Ureter (tissue), 1 donor: ENCODE measurements around the gene CEP68. TPM values are rescaled to one million over a fixed set of nuclear protein-coding genes. Genes with fewer than 3 reads are reported as not detected.
"Not testable (repeated sequence)": the region's sequence is repeated elsewhere in the genome, so short reads cannot be mapped to it uniquely, and the experiment has no call there.

Experiments
- DNase-seq: peaks from one replicate; pipeline ENCODE4 v3.0.0-alpha.2; 2020; ENCODE audit warnings: low spot score
- total RNA-seq: library from RNA; stranded (reverse); gene quantifications from one replicate; pipeline ENCODE4 v1.2.4, GENCODE V29; 2023
- donor health status: DM: yes; HTN: yes; CAD: no.

The CEP68 gene
- 27.8 TPM for total RNA-seq

GRCh38 chr2:65056215-65057053 lies at the start of gene CEP68:
CEP68 (plus strand) TSS chr2:65056416; CDS start chr2:65069445, 13,029 bp downstream.
- DNase-seq = peak; percentile 98

- no peak for DNase-seq
These were observed 42.4 kb upstream of the CEP68 start for GRCh38 chr2:65013776-65014175.

- no peak for DNase-seq
These were observed 40.5 kb upstream of the CEP68 start for GRCh38 chr2:65015731-65016130.

GRCh38 chr2:65016789-65017188 lies 39.4 kb upstream of the CEP68 start:
- no peak for DNase-seq

GRCh38 chr2:65017335-65017734 lies 38.9 kb upstream of the CEP68 start:
- DNase-seq = no peak

GRCh38 chr2:65018141-65018582 lies 38.1 kb upstream of the CEP68 start:
- no peak for DNase-seq

GRCh38 chr2:65019010-65019409 lies 37.2 kb upstream of the CEP68 start:
- DNase-seq = no peak

GRCh38 chr2:65019675-65020195 lies 36.5 kb upstream of the CEP68 start:
- DNase-seq = no peak

- not testable (repeated sequence) for DNase-seq
These were observed 36.0 kb upstream of the CEP68 start for GRCh38 chr2:65020251-65020650.

- no peak for DNase-seq
These were observed 35.2 kb upstream of the CEP68 start for GRCh38 chr2:65020943-65021528.

GRCh38 chr2:65021709-65022108 lies 34.5 kb upstream of the CEP68 start:
- no peak for DNase-seq

- no peak for DNase-seq
These were observed 34.0 kb upstream of the CEP68 start for GRCh38 chr2:65022189-65022588.

GRCh38 chr2:65023742-65024141 lies 32.5 kb upstream of the CEP68 start:
- DNase-seq = no peak

- DNase-seq = no peak
These were observed 31.9 kb upstream of the CEP68 start for GRCh38 chr2:65024149-65024829.

- no peak for DNase-seq
These were observed 30.6 kb upstream of the CEP68 start for GRCh38 chr2:65025453-65026123.

GRCh38 chr2:65026154-65026553 lies 30.1 kb upstream of the CEP68 start:
- DNase-seq = no peak

- no peak for DNase-seq
These were observed 29.3 kb upstream of the CEP68 start for GRCh38 chr2:65026704-65027464.

- no peak for DNase-seq
These were observed 28.5 kb upstream of the CEP68 start for GRCh38 chr2:65027616-65028244.

GRCh38 chr2:65030476-65031332 lies 25.5 kb upstream of the CEP68 start:
- DNase-seq = no peak
